Activated naive CD4-positive, alpha-beta T cell (primary cell): Measurements from ENCODE around the gene ZNF217.
"Not testable (repeated sequence)": the region's sequence is repeated elsewhere in the genome, so short reads cannot be mapped to it uniquely, and the experiment has no call there.

Experiments
- DNase-seq, 4 experiments: peaks; one replicate each; lab custom pipeline; 2025; lab: John Stamatoyannopoulos, UW

Gene ZNF217

GRCh38 chr20:53593466-53594007 lies at the start of gene ZNF217:
Gene ZNF217 (minus strand): TSS chr20:53593839. CDS start chr20:53582826, 11,013 bp downstream.
- DNase-seq: peak; percentile 42 to 70 (median 46)

- peak; percentile 2 to 57 (median 29) for DNase-seq
Observed at GRCh38 chr20:53643031-53643832, 49.6 kb upstream of the ZNF217 start.

- no peak for DNase-seq
Observed at GRCh38 chr20:53642196-53643030, 48.8 kb upstream of the ZNF217 start.

GRCh38 chr20:53639647-53640440 lies 46.2 kb upstream of the ZNF217 start:
- no peak for DNase-seq

- no peak for DNase-seq
Observed at GRCh38 chr20:53639128-53639527, 45.5 kb upstream of the ZNF217 start.

- DNase-seq: not testable (repeated sequence)
Observed at GRCh38 chr20:53637310-53637709, 43.7 kb upstream of the ZNF217 start.

GRCh38 chr20:53636540-53637097 lies 43.0 kb upstream of the ZNF217 start:
- DNase-seq: no peak

- no peak for DNase-seq
Observed at GRCh38 chr20:53635221-53635620, 41.6 kb upstream of the ZNF217 start.

GRCh38 chr20:53631909-53632662 lies 38.4 kb upstream of the ZNF217 start:
- no peak for DNase-seq

GRCh38 chr20:53629436-53629835 lies 35.8 kb upstream of the ZNF217 start:
- no peak for DNase-seq

- DNase-seq: not testable (repeated sequence)
Observed at GRCh38 chr20:53628758-53629157, 35.1 kb upstream of the ZNF217 start.

- DNase-seq: no peak
Observed at GRCh38 chr20:53628076-53628475, 34.4 kb upstream of the ZNF217 start.

GRCh38 chr20:53627001-53627400 lies 33.4 kb upstream of the ZNF217 start:
- DNase-seq: not testable (repeated sequence)

- no peak for DNase-seq
Observed at GRCh38 chr20:53626584-53626983, 32.9 kb upstream of the ZNF217 start.

GRCh38 chr20:53625311-53626129 lies 31.9 kb upstream of the ZNF217 start:
- DNase-seq: no peak

GRCh38 chr20:53624927-53625250 lies 31.2 kb upstream of the ZNF217 start:
- not testable (repeated sequence) for DNase-seq

GRCh38 chr20:53623454-53624211 lies 30.0 kb upstream of the ZNF217 start:
- no peak for DNase-seq

GRCh38 chr20:53623134-53623453 lies 29.5 kb upstream of the ZNF217 start:
- DNase-seq: no peak
